Activated CD4-positive, alpha-beta T cell treated with anti-CD3 and anti-CD28 coated beads for 36 hours (primary cell): ENCODE results near the gene RRAS2. TPM values are rescaled to one million over a fixed set of nuclear protein-coding genes. Genes with fewer than 3 reads are reported as not detected.
"Not testable (repeated sequence)": the region's sequence is repeated elsewhere in the genome, so short reads cannot be mapped to it uniquely, and the experiment has no call there.

ENCODE experiments used
- ATAC-seq: fragments of 200-7000 bp; cut with Tn5 transposase; one replicate; pipeline ENCODE4 v1.10.0; 2021; ENCODE audit warnings: mild to moderate bottlenecking, moderate library complexity
- CTCF ChIA-PET: fragments of 350-600 bp; sonication (Branson Sonifier 250); formaldehyde crosslinking; loops from one replicate; lab custom pipeline; 2021; ENCODE audit warnings: antibody characterized with exemption; lab: Charles Lee
- POLR2A ChIA-PET: fragments of 350-600 bp; sonication (Branson Sonifier 250); formaldehyde crosslinking; loops from one replicate; lab custom pipeline; 2021; ENCODE audit warnings: antibody characterized with exemption, inconsistent platforms; lab: Charles Lee
- DNase-seq: peaks from one replicate; pipeline ENCODE4 v3.0.0-alpha.2; 2020
- H3K27ac Mint-ChIP-seq: one replicate; pipeline ENCODE4 v1.8.0; 2021; ENCODE audit warnings: mixed read lengths
- H3K27me3 Mint-ChIP-seq: one replicate; pipeline ENCODE4 v1.8.0; 2021; ENCODE audit warnings: mixed read lengths
- H3K36me3 Mint-ChIP-seq: one replicate; pipeline ENCODE4 v1.8.0; 2021; ENCODE audit warnings: low read depth, mixed read lengths
- H3K4me1 Mint-ChIP-seq: one replicate; pipeline ENCODE4 v1.8.0; 2021; ENCODE audit warnings: mixed read lengths
- H3K4me3 Mint-ChIP-seq: one replicate; pipeline ENCODE4 v1.8.0; 2021; ENCODE audit warnings: mild to moderate bottlenecking, moderate library complexity, mixed read lengths
- H3K9me3 Mint-ChIP-seq: one replicate; pipeline ENCODE4 v1.8.0; 2021; ENCODE audit warnings: low read depth, mixed read lengths
- intact Hi-C, 2 experiments: fragments of 100-400 bp; cut with DNase I in 1 of 2; cut with micrococcal nuclease in 1 of 2; formaldehyde crosslinking; loops; one replicate each; pipeline versions ENCODE4 v1.14.2 to v1.15.1; 2022 to 2024; cut with DNase I, micrococcal nuclease
- total RNA-seq, 2 experiments: library from RNA; stranded (reverse); gene quantifications; one replicate each; pipeline ENCODE4 v1.2.3, GENCODE V29; 2021

Gene RRAS2
- 10 to 100 TPM; 35.0 to 48.0 TPM for total RNA-seq

- Mint-ChIP-seq H3K27me3 (no peaks in the 10 kb centered on the region), H3K36me3 (peaks cover 7% of the 10 kb centered on the region), H3K4me1 (peaks cover 26% of the 10 kb centered on the region), H3K9me3 (no peaks in the 10 kb centered on the region), H3K27ac (peak within 1 kb of the TSS; percentile 89), H3K4me3 (peak within 1 kb of the TSS; percentile 95)
- intact Hi-C loops = loop anchor here (1.0 to 5.0 kb wide), 5 partner anchors 56 to 548 kb away; partner anchors contain the start of gene COPB1 (in 1 of the 2)
- POLR2A ChIA-PET = no interaction called here
- DNase-seq (peak; percentile 88), ATAC-seq (peak; percentile 93)
- CTCF ChIA-PET = interaction anchor here (1.0 to 1.4 kb wide), 3 partner anchors 27 to 58 kb away, joined by 3 to 4 read pairs (median 4); no protein-coding TSS in a partner anchor
Observed at GRCh38 chr11:14358729-14359439, at the start of gene RRAS2. TSS of gene RRAS2 (minus strand) at chr11:14359183. CDS start at chr11:14358870, 313 bp downstream.

GRCh38 chr11:14408612-14409011, 49.6 kb upstream of the RRAS2 start:
- H3K4me1 Mint-ChIP-seq = peaks cover 5% of the 10 kb centered on the region
- H3K4me3 Mint-ChIP-seq = no peak overlapping the region
- no peak overlapping the region for H3K27ac Mint-ChIP-seq
- no peaks in the 10 kb centered on the region for H3K9me3 Mint-ChIP-seq
- no peaks in the 10 kb centered on the region for H3K27me3 Mint-ChIP-seq
- no peaks in the 10 kb centered on the region for H3K36me3 Mint-ChIP-seq
- CTCF ChIA-PET = no interaction called here
- no peak for ATAC-seq
- no peak for DNase-seq
- intact Hi-C loops = no loop called here
- POLR2A ChIA-PET = no interaction called here

- CTCF ChIA-PET = interaction anchor here (0.6 to 0.7 kb wide), 3 partner anchors 183 to 940 kb away, joined by 3 to 5 read pairs (median 3); no protein-coding TSS in a partner anchor
Observed at GRCh38 chr11:14406116-14406515, 47.1 kb upstream of the RRAS2 start.

GRCh38 chr11:14403528-14403927, 44.5 kb upstream of the RRAS2 start:
- H3K9me3 Mint-ChIP-seq, H3K27ac Mint-ChIP-seq, DNase-seq, ATAC-seq, H3K4me1 Mint-ChIP-seq, H3K4me3 Mint-ChIP-seq, intact Hi-C loops, POLR2A ChIA-PET, H3K36me3 Mint-ChIP-seq, H3K27me3 Mint-ChIP-seq: not testable (repeated sequence)
- CTCF ChIA-PET = interaction anchor here (0.8 kb wide), 1 partner anchor 103 kb away, joined by 4 read pairs; no protein-coding TSS in a partner anchor

More at GRCh38 chr11:14406116-14406515, 47.1 kb upstream of the RRAS2 start:
- H3K9me3 Mint-ChIP-seq, DNase-seq, H3K4me1 Mint-ChIP-seq, H3K27me3 Mint-ChIP-seq, H3K36me3 Mint-ChIP-seq, intact Hi-C loops, H3K27ac Mint-ChIP-seq, POLR2A ChIA-PET, H3K4me3 Mint-ChIP-seq, ATAC-seq: not testable (repeated sequence)

- CTCF ChIA-PET = interaction anchor here (0.8 kb wide), 1 partner anchor 626 kb away, joined by 4 read pairs; no protein-coding TSS in a partner anchor
- intact Hi-C loops = no loop called here
- ATAC-seq = no peak
- no peaks in the 10 kb centered on the region for H3K9me3 Mint-ChIP-seq
- DNase-seq = no peak
- no peaks in the 10 kb centered on the region for H3K4me1 Mint-ChIP-seq
- no peak overlapping the region for H3K4me3 Mint-ChIP-seq
- H3K27ac Mint-ChIP-seq = no peak overlapping the region
- POLR2A ChIA-PET = no interaction called here
- H3K36me3 Mint-ChIP-seq = no peaks in the 10 kb centered on the region
- H3K27me3 Mint-ChIP-seq = peaks cover 2% of the 10 kb centered on the region
Observed at GRCh38 chr11:14399087-14399486, 40.1 kb upstream of the RRAS2 start.

- no peak overlapping the region for H3K4me3 Mint-ChIP-seq
- POLR2A ChIA-PET = interaction anchor here (0.6 kb wide), 1 partner anchor 92 kb away, joined by 3 read pairs; no protein-coding TSS in a partner anchor
Observed at GRCh38 chr11:14396273-14396672, 37.3 kb upstream of the RRAS2 start.

GRCh38 chr11:14393889-14394288, 34.9 kb upstream of the RRAS2 start:
- no peak for DNase-seq
- no peak overlapping the region for H3K4me3 Mint-ChIP-seq
- ChIA-PET CTCF (interaction anchor here (0.9 kb wide), 1 partner anchor 581 kb away, joined by 3 read pairs; no protein-coding TSS in a partner anchor), POLR2A (no interaction called here)
- intact Hi-C loops = no loop called here
- no peak overlapping the region for H3K27ac Mint-ChIP-seq
- H3K4me1 Mint-ChIP-seq = peaks cover 2% of the 10 kb centered on the region
- H3K27me3 Mint-ChIP-seq = peaks cover 2% of the 10 kb centered on the region
- no peaks in the 10 kb centered on the region for H3K36me3 Mint-ChIP-seq
- ATAC-seq = no peak
- H3K9me3 Mint-ChIP-seq = no peaks in the 10 kb centered on the region

More at GRCh38 chr11:14396273-14396672, 37.3 kb upstream of the RRAS2 start:
- Mint-ChIP-seq H3K36me3 (no peaks in the 10 kb centered on the region), H3K27me3 (peaks cover 2% of the 10 kb centered on the region), H3K27ac (no peak overlapping the region), H3K4me1 (peaks cover 2% of the 10 kb centered on the region), H3K9me3 (no peaks in the 10 kb centered on the region)
- ATAC-seq (no peak), DNase-seq (no peak)
- intact Hi-C loops = no loop called here
- CTCF ChIA-PET = no interaction called here

- Mint-ChIP-seq H3K27ac (no peak overlapping the region), H3K9me3 (no peaks in the 10 kb centered on the region), H3K4me1 (peaks cover 2% of the 10 kb centered on the region), H3K4me3 (no peak overlapping the region), H3K36me3 (no peaks in the 10 kb centered on the region), H3K27me3 (no peaks in the 10 kb centered on the region)
- ChIA-PET POLR2A (no interaction called here), CTCF (no interaction called here)
- no peak for DNase-seq
- intact Hi-C loops = no loop called here
- ATAC-seq = no peak
Observed at GRCh38 chr11:14393129-14393528, 34.1 kb upstream of the RRAS2 start.

GRCh38 chr11:14390669-14391068, 31.7 kb upstream of the RRAS2 start:
- CTCF ChIA-PET = interaction anchor here (0.6 kb wide), 1 partner anchor 591 kb away, joined by 3 read pairs; no protein-coding TSS in a partner anchor
- H3K27ac Mint-ChIP-seq = no peak overlapping the region
- no peaks in the 10 kb centered on the region for H3K27me3 Mint-ChIP-seq
- ATAC-seq (no peak), DNase-seq (no peak)
- intact Hi-C loops = no loop called here
- POLR2A ChIA-PET = no interaction called here
- no peaks in the 10 kb centered on the region for H3K9me3 Mint-ChIP-seq
- H3K4me3 Mint-ChIP-seq = no peak overlapping the region
- no peaks in the 10 kb centered on the region for H3K36me3 Mint-ChIP-seq
- H3K4me1 Mint-ChIP-seq = peaks cover 2% of the 10 kb centered on the region

- ChIA-PET POLR2A (no interaction called here), CTCF (interaction anchor here (0.9 to 1.9 kb wide), 3 partner anchors 13 to 67 kb away, joined by 4 to 8 read pairs (median 5); no protein-coding TSS in a partner anchor)
- DNase-seq = no peak
- H3K27ac Mint-ChIP-seq = no peak overlapping the region
- no peaks in the 10 kb centered on the region for H3K36me3 Mint-ChIP-seq
- no peaks in the 10 kb centered on the region for H3K9me3 Mint-ChIP-seq
- no peak for ATAC-seq
- H3K27me3 Mint-ChIP-seq = no peaks in the 10 kb centered on the region
- H3K4me3 Mint-ChIP-seq = no peak overlapping the region
- H3K4me1 Mint-ChIP-seq = no peaks in the 10 kb centered on the region
- intact Hi-C loops = no loop called here
Observed at GRCh38 chr11:14388352-14388751, 29.4 kb upstream of the RRAS2 start.

GRCh38 chr11:14386895-14387480, 28.0 kb upstream of the RRAS2 start:
- ATAC-seq = no peak
- H3K4me1 Mint-ChIP-seq = no peaks in the 10 kb centered on the region
- H3K27me3 Mint-ChIP-seq = peaks cover under 1% of the 10 kb centered on the region
- H3K27ac Mint-ChIP-seq = no peak overlapping the region
- intact Hi-C loops = no loop called here
- no peaks in the 10 kb centered on the region for H3K36me3 Mint-ChIP-seq
- DNase-seq = no peak
- CTCF ChIA-PET = interaction anchor here (0.9 kb wide), 1 partner anchor 9 kb away, joined by 4 read pairs; no protein-coding TSS in a partner anchor
- POLR2A ChIA-PET = no interaction called here
- H3K9me3 Mint-ChIP-seq = no peaks in the 10 kb centered on the region
- no peak overlapping the region for H3K4me3 Mint-ChIP-seq
